Neural cell (in vitro differentiated cells): ENCODE results near the gene KIF1C. TPM values are rescaled to one million over a fixed set of nuclear protein-coding genes. Genes with fewer than 3 reads are reported as not detected.

ENCODE experiments used
- H2AFZ ChIP-seq: fragments of 200-600, 300-800 bp; sonication (generic), shearing (Covaris generic); 2 replicates; pipeline ENCODE4 v1.6.0; 2014; ENCODE audit warnings: low read depth, mild to moderate bottlenecking, antibody characterized with exemption, low read length, moderate library complexity
- H3F3A ChIP-seq: fragments of 200-600 bp; shearing (Covaris generic); 2 replicates; pipeline ENCODE4 v1.6.1; 2016; ENCODE audit warnings: mild to moderate bottlenecking, moderate library complexity, mixed read lengths, antibody characterized with exemption, low read length; ENCODE audit not compliant: insufficient read depth, poor library complexity, severe bottlenecking
- H3K27ac ChIP-seq: fragments of 200-600, 300-800 bp; sonication (generic), shearing (Covaris generic); 2 replicates; pipeline ENCODE4 v1.5.1; 2014; ENCODE audit warnings: mild to moderate bottlenecking, low read length, moderate library complexity
- H3K27me3 ChIP-seq: fragments of 300-800, 200-600 bp; sonication (generic), shearing (Covaris generic); 2 replicates; pipeline ENCODE4 v1.6.0; 2014; ENCODE audit warnings: mild to moderate bottlenecking, low read depth, low read length, moderate library complexity; ENCODE audit not compliant: insufficient read depth
- H3K36me3 ChIP-seq: fragments of 300-800, 200-600 bp; sonication (generic), shearing (Covaris generic); 2 replicates; pipeline ENCODE4 v1.5.1; 2014; ENCODE audit warnings: mild to moderate bottlenecking, antibody characterized with exemption, low read length, moderate library complexity; ENCODE audit not compliant: insufficient read depth
- H3K4me2 ChIP-seq: fragments of 300-800, 200-600 bp; sonication (generic), shearing (Covaris generic); 2 replicates; pipeline ENCODE4 v1.6.0; 2014; ENCODE audit warnings: mild to moderate bottlenecking, low read length
- H3K4me3 ChIP-seq: fragments of 300-800, 200-600 bp; sonication (generic), shearing (Covaris generic); 2 replicates; pipeline ENCODE4 v1.5.1; 2014; ENCODE audit warnings: mild to moderate bottlenecking, low read length, moderate library complexity
- H3K79me2 ChIP-seq: fragments of 200-600 bp; shearing (Covaris generic); replicated peaks from 2 replicates; pipeline ENCODE4 v1.6.0; 2014; ENCODE audit warnings: mild to moderate bottlenecking, low read length, moderate library complexity; ENCODE audit not compliant: insufficient read depth
- H3K9ac ChIP-seq: fragments of 300-800, 200-600 bp; sonication (generic), shearing (Covaris generic); 2 replicates; pipeline ENCODE4 v1.6.1; 2016; ENCODE audit warnings: mild to moderate bottlenecking, low read length, mixed read lengths
- H3K9me2 ChIP-seq: fragments of 200-600 bp; shearing (Covaris generic); 2 replicates; pipeline ENCODE4 v1.6.1; 2016; ENCODE audit warnings: mild to moderate bottlenecking, low read length, mixed read lengths; ENCODE audit not compliant: insufficient read depth
- H3K9me3 ChIP-seq: fragments of 200-600, 300-800 bp; sonication (generic), shearing (Covaris generic); 2 replicates; pipeline ENCODE4 v1.6.1; 2016; ENCODE audit warnings: mild to moderate bottlenecking, mixed run types, low read length, moderate library complexity, mixed read lengths
- H4K20me1 ChIP-seq: fragments of 200-600 bp; shearing (Covaris generic); 2 replicates; pipeline ENCODE4 v1.6.1; 2016; ENCODE audit warnings: mild to moderate bottlenecking, mixed run types; ENCODE audit not compliant: insufficient read depth
- CTCF ChIP-seq: fragments of 450-650 bp; IDR thresholded peaks from 2 replicates; pipeline ENCODE4 v1.5.1; 2014; ENCODE audit warnings: antibody characterized with exemption, mild to moderate bottlenecking, moderate library complexity; ENCODE audit not compliant: poor library complexity, severe bottlenecking
- EP300 ChIP-seq: fragments of 450-650 bp; conservative IDR thresholded peaks from 2 replicates; pipeline ENCODE4 v1.6.1; 2014; ENCODE audit warnings: antibody characterized with exemption, mild to moderate bottlenecking, moderate library complexity; ENCODE audit not compliant: poor library complexity, severe bottlenecking
- EZH2 ChIP-seq: fragments of 200-600, 300-800 bp; shearing (Covaris generic), sonication (generic); IDR thresholded peaks from 2 replicates; pipeline ENCODE4 v1.6.1; 2014; ENCODE audit warnings: antibody characterized with exemption, low read length, borderline replicate concordance, mild to moderate bottlenecking; ENCODE audit not compliant: insufficient read depth, poor library complexity, severe bottlenecking
- MXI1 ChIP-seq: fragments of 450-650 bp; conservative IDR thresholded peaks from 2 replicates; pipeline ENCODE4 v1.6.1; 2014; ENCODE audit warnings: antibody characterized with exemption, mild to moderate bottlenecking; ENCODE audit not compliant: poor library complexity, severe bottlenecking
- POLR2AphosphoS5 ChIP-seq: IDR thresholded peaks from 2 replicates; pipeline ENCODE4 v1.6.1; 2012
- RAD21 ChIP-seq: fragments of 450-650 bp; conservative IDR thresholded peaks from 2 replicates; pipeline ENCODE4 v1.6.1; 2014; ENCODE audit warnings: antibody characterized with exemption, mild to moderate bottlenecking, moderate library complexity
- SMC3 ChIP-seq: fragments of 450-650 bp; conservative IDR thresholded peaks from 2 replicates; pipeline ENCODE4 v1.6.1; 2014; ENCODE audit warnings: antibody characterized with exemption, mild to moderate bottlenecking, moderate library complexity; ENCODE audit not compliant: poor library complexity
- TAF1 ChIP-seq: IDR thresholded peaks from 2 replicates; pipeline ENCODE4 v1.6.1; 2012; ENCODE audit warnings: low read depth
- polyA plus RNA-seq: library from polyadenylated mRNA; depleted of rRNA; stranded (reverse); fragments of >200 nt; gene quantifications from 2 replicates; pipeline ENCODE4 v1.2.3, GENCODE V29; 2014
- TF ChIP-seq, protein P1 (sequence below): IDR thresholded peaks from 2 replicates; pipeline ENCODE4 v1.6.1; 2012; ENCODE audit warnings: borderline replicate concordance

The KIF1C gene
- polyA plus RNA-seq, 1 donor from 2014 or later: 8.3 TPM

GRCh38 chr17:4958102-4958501, 39.6 kb upstream of the KIF1C start:
- Histone ChIP-seq H3K79me2 (no peaks in the 10 kb centered on the region), H4K20me1 (no peaks in the 10 kb centered on the region), H3F3A (no peaks in the 10 kb centered on the region), H3K4me2 (no peak overlapping the region), H3K36me3 (no peaks in the 10 kb centered on the region), H2AFZ (no peak overlapping the region), H3K27ac (no peak overlapping the region), H3K27me3 (no peaks in the 10 kb centered on the region), H3K9ac (no peak overlapping the region), H3K4me3 (no peak overlapping the region), H3K9me2 (no peaks in the 10 kb centered on the region), H3K9me3 (no peaks in the 10 kb centered on the region)
- no peak for TF ChIP-seq POLR2AphosphoS5
- TF ChIP-seq MXI1: no peak
- no peak for TF ChIP-seq SMC3
- no peak for TF ChIP-seq EZH2
- no peak for TF ChIP-seq TAF1
- no peak for TF ChIP-seq CTCF
- TF ChIP-seq, protein P1, sequence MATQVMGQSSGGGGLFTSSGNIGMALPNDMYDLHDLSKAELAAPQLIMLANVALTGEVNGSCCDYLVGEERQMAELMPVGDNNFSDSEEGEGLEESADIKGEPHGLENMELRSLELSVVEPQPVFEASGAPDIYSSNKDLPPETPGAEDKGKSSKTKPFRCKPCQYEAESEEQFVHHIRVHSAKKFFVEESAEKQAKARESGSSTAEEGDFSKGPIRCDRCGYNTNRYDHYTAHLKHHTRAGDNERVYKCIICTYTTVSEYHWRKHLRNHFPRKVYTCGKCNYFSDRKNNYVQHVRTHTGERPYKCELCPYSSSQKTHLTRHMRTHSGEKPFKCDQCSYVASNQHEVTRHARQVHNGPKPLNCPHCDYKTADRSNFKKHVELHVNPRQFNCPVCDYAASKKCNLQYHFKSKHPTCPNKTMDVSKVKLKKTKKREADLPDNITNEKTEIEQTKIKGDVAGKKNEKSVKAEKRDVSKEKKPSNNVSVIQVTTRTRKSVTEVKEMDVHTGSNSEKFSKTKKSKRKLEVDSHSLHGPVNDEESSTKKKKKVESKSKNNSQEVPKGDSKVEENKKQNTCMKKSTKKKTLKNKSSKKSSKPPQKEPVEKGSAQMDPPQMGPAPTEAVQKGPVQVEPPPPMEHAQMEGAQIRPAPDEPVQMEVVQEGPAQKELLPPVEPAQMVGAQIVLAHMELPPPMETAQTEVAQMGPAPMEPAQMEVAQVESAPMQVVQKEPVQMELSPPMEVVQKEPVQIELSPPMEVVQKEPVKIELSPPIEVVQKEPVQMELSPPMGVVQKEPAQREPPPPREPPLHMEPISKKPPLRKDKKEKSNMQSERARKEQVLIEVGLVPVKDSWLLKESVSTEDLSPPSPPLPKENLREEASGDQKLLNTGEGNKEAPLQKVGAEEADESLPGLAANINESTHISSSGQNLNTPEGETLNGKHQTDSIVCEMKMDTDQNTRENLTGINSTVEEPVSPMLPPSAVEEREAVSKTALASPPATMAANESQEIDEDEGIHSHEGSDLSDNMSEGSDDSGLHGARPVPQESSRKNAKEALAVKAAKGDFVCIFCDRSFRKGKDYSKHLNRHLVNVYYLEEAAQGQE: no peak
- TF ChIP-seq RAD21: no peak

DNA sequence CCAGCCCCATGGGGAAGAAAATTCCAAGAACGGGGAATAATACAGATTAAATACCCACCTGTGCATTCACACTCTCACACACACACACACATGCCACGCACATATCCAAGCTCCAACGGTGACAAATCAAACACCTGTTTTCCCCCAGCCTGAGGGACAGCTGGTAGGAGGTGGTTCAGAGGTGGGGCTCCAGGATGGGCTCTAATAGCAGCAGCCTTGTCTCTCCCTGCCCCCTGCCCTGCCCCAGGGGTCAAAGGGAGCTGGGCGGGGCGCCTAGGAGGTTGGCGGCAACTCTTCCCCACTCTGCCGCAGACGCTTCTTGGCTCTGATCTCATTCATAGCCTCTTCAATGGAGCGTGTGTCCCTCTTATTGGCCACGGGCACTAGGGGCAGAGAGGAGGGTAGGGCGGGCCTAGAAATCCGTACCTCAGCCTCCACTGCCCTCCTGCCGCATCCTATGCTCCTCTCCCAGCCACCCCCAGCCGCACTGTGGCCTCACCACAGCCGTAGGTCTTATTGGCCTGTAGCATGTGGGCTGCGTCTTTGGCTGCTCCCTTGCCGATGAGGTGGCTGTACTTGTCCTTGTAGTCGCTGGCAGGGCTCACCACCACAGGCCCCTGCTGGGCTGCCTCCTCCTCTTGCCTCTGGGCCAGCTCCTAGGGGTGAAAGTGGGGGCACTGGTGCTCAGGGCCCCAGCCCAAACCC, 38.3 kb upstream of the KIF1C start:
- TF ChIP-seq SMC3: no peak
- no peak for TF ChIP-seq RAD21
- TF ChIP-seq EP300: no peak
- no peak for TF ChIP-seq POLR2AphosphoS5
- no peaks in the 10 kb centered on the region for H3K9me2 ChIP-seq
- no peaks in the 10 kb centered on the region for H3K79me2 ChIP-seq
- H4K20me1 ChIP-seq: no peaks in the 10 kb centered on the region
- H3F3A ChIP-seq: no peaks in the 10 kb centered on the region
- H3K9ac ChIP-seq: no peak overlapping the region
- H2AFZ ChIP-seq: no peak overlapping the region
- H3K36me3 ChIP-seq: no peaks in the 10 kb centered on the region
- H3K4me3 ChIP-seq: no peak overlapping the region
- H3K27me3 ChIP-seq: no peaks in the 10 kb centered on the region
- no peak overlapping the region for H3K27ac ChIP-seq
- no peak overlapping the region for H3K4me2 ChIP-seq
- H3K9me3 ChIP-seq: no peaks in the 10 kb centered on the region
